ENCODE measurements around the gene SYCE3. TPM values are rescaled to one million over a fixed set of nuclear protein-coding genes. Genes with fewer than 3 reads are reported as not detected.

The SYCE3 gene
- total RNA-seq, 2 donors from 2014 or later, result not detected

- Histone ChIP-seq H3K4me3 (no peak overlapping the region), H3K9ac (ENCODE audit: low read depth in 2 of 2, low read length in 2 of 2) (no peak overlapping the region), H3K4me1 (peaks cover 9% of the 10 kb centered on the region), H3K36me3 (no peaks in the 10 kb centered on the region), H3K9me3 (no peaks in the 10 kb centered on the region), H3K27ac (no peak overlapping the region), H3K27me3 (no peaks in the 10 kb centered on the region)
- intact Hi-C loops (cut with DNase I), result no loop called here
- no peak for TF ChIP-seq CTCF (IDR thresholded peaks at IDR 0.05)
- DNase-seq, result no peak
These were observed 21.7 kb upstream of the SYCE3 start for GRCh38 chr22:50584106-50585096.

GRCh38 chr22:50583294-50583861 lies 20.7 kb upstream of the SYCE3 start:
- H3K27ac ChIP-seq, result peak overlapping the region; percentile 99
- intact Hi-C loops (cut with DNase I), result no loop called here
- H3K9me3 ChIP-seq, result no peaks in the 10 kb centered on the region
- no peaks in the 10 kb centered on the region for H3K36me3 ChIP-seq
- H3K4me3 ChIP-seq, result peak overlapping the region; percentile 85
- H3K4me1 ChIP-seq, result peaks cover 9% of the 10 kb centered on the region
- H3K9ac ChIP-seq (ENCODE audit: low read depth in 2 of 2, low read length in 2 of 2), result peak overlapping the region; percentile 84 to 90
- TF ChIP-seq CTCF (IDR thresholded peaks at IDR 0.05), result no peak
- no peak for DNase-seq
- H3K27me3 ChIP-seq, result no peaks in the 10 kb centered on the region

GRCh38 chr22:50582493-50583293 lies 20.0 kb upstream of the SYCE3 start, which contains the start of gene CHKB:
Gene CHKB (minus strand): TSS chr22:50582849. CDS start chr22:50582781, 68 bp downstream.
- TF ChIP-seq CTCF (IDR thresholded peaks at IDR 0.05), result no peak

GRCh38 chr22:50581950-50582492 lies 19.3 kb upstream of the SYCE3 start:
- DNase-seq, result no peak
- TF ChIP-seq CTCF (IDR thresholded peaks at IDR 0.05), result no peak
- intact Hi-C loops (cut with DNase I), result no loop called here

More at GRCh38 chr22:50582493-50583293, 20.0 kb upstream of the SYCE3 start, which contains the start of gene CHKB:
- intact Hi-C loops (cut with DNase I), result no loop called here
- Histone ChIP-seq H3K4me3 (peak within 1 kb of the TSS; percentile 85), H3K9me3 (no peaks in the 10 kb centered on the region), H3K36me3 (no peaks in the 10 kb centered on the region), H3K27ac (peak within 1 kb of the TSS; percentile 99), H3K9ac (ENCODE audit: low read depth in 2 of 2, low read length in 2 of 2) (peak within 1 kb of the TSS; percentile 90 to 99), H3K27me3 (no peaks in the 10 kb centered on the region), H3K4me1 (peaks cover 9% of the 10 kb centered on the region)
- DNase-seq, result peak; percentile 98

More at GRCh38 chr22:50581950-50582492, 19.3 kb upstream of the SYCE3 start:
- Histone ChIP-seq H3K9ac (ENCODE audit: low read depth in 2 of 2, low read length in 2 of 2) (peak overlapping the region; percentile 90 to 99), H3K36me3 (no peaks in the 10 kb centered on the region), H3K27me3 (no peaks in the 10 kb centered on the region), H3K9me3 (no peaks in the 10 kb centered on the region), H3K4me3 (peak overlapping the region; percentile 85), H3K4me1 (peaks cover 9% of the 10 kb centered on the region), H3K27ac (peak overlapping the region; percentile 99)

Data from colonic mucosa (tissue), 4 donors.